SK-N-MC (cell line): ENCODE results near the gene PIP4K2C.
A peak's percentile ranks its signal among the peaks of the same experiment; 100 is the strongest.

Experiments
- DNase-seq: peaks from one replicate; pipeline ENCODE4 v3.0.0-alpha.2; 2011; ENCODE audit warnings: low read depth, low spot score
- H3K27ac ChIP-seq: fragments of 200-600 bp; sonication (generic); 2 replicates; pipeline ENCODE4 v1.5.1; 2016; ENCODE audit warnings: mixed run types
- H3K36me3 ChIP-seq: fragments of 200-600 bp; sonication (generic); 2 replicates; pipeline ENCODE4 v1.6.1; 2017; ENCODE audit warnings: antibody characterized with exemption, low read length, mixed read lengths; ENCODE audit not compliant: insufficient read depth
- H3K4me3 ChIP-seq: fragments of 200-600 bp; sonication (generic); 2 replicates; pipeline ENCODE4 v1.5.1; 2016
- H3K9ac ChIP-seq: fragments of 200-600 bp; sonication (generic); 2 replicates; pipeline ENCODE4 v1.8.0; 2017; ENCODE audit warnings: mixed run types, mixed read lengths; ENCODE audit not compliant: insufficient read length
- H3K9me3 ChIP-seq: fragments of 200-600 bp; sonication (generic); 2 replicates; pipeline ENCODE4 v1.6.1; 2017; ENCODE audit warnings: low read depth, mild to moderate bottlenecking, antibody characterized with exemption, low read length, moderate library complexity, mixed read lengths
- EZH2 ChIP-seq: fragments of 200-600 bp; sonication (generic); IDR thresholded peaks from one replicate; pipeline ENCODE4 v1.6.1; 2017; ENCODE audit warnings: antibody characterized with exemption
- FOXP2 ChIP-seq: optimal IDR thresholded peaks from 2 replicates; pipeline ENCODE3; 2011; ENCODE audit warnings: mild to moderate bottlenecking, moderate library complexity; ENCODE audit not compliant: insufficient read depth; ENCODE audit errors: extremely low read length, control extremely low read depth
- POLR2AphosphoS5 ChIP-seq: IDR thresholded peaks from 2 replicates; pipeline ENCODE4 v1.6.1; 2012; ENCODE audit warnings: mild to moderate bottlenecking, low read depth, low read length, borderline replicate concordance

The PIP4K2C gene

GRCh38 chr12:57619434-57620244, 28.6 kb downstream of the PIP4K2C start:
- Histone ChIP-seq H3K9me3 (no peaks in the 10 kb centered on the region), H3K9ac (no peak overlapping the region), H3K27ac (no peak overlapping the region), H3K36me3 (peaks cover 13% of the 10 kb centered on the region; the same call in 1 of the 2 replicates), H3K4me3 (no peak overlapping the region)
- DNase-seq: no peak
- TF ChIP-seq FOXP2 (no peak), EZH2 (no peak), POLR2AphosphoS5 (no peak)

DNA sequence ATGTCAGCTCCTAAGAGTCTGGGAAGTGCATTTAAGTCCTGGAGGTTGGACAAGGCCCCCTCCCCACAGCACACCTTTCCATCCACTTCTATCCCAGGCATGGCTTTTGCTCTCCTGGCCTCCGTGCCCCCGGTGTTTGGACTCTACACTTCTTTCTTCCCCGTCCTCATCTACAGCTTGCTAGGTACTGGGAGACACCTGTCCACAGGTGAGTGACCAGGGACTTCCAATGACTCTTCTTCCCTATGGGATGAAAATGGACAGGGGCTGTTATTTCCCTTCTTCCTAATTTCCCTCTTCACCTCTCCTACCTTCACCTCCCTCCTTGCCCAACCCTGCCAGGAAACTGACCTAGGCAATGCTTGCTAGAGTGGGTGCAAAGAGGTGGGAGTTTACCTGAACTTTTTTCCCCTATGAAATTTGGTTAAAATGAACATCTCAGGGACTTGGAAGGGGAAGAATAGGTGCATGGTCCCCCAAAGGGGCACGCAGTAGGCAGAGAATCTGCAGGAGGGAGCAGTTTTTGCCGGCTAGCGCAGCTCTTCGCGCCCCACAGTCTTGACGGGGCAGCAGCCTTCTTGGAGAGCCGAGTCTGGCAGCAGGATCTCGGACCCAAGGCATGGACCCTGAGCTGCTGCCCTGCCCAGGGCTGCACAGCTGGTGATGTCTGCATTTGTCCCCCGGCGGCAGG, 29.4 kb downstream of the PIP4K2C start:
- no peak for DNase-seq
- Histone ChIP-seq H3K36me3 (peaks cover 9% of the 10 kb centered on the region; the same call in 1 of the 2 replicates), H3K4me3 (no peak overlapping the region), H3K27ac (no peak overlapping the region), H3K9ac (no peak overlapping the region), H3K9me3 (no peaks in the 10 kb centered on the region)
- TF ChIP-seq FOXP2 (no peak), POLR2AphosphoS5 (no peak), EZH2 (no peak)

DNA sequence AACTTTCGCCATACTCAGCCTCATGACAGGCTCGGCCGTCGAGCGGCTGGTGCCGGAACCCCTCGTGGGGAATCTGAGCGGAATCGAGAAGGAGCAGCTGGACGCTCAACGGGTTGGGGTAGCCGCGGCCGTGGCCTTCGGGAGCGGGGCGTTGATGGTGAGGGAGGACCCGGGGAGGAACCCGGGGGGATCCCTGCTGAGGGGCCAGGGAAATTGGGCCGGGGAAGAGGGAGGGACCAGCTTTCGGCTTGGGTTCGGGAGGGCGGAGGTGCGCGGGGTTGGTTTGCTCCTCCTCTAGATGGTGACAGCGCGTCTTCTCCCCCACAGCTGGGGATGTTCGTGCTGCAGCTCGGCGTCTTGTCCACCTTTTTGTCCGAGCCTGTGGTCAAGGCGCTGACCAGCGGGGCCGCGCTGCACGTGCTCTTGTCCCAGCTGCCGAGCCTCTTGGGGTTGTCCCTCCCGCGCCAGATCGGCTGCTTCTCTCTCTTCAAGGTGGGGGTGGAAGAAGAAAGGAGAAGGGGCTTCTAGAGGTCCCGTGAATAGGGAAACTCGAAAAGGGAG, 30.0 kb downstream of the PIP4K2C start:
- Histone ChIP-seq H3K27ac (no peak overlapping the region), H3K9me3 (no peaks in the 10 kb centered on the region), H3K9ac (no peak overlapping the region), H3K4me3 (no peak overlapping the region), H3K36me3 (peaks cover 3% of the 10 kb centered on the region; the same call in 1 of the 2 replicates)
- DNase-seq: no peak
- TF ChIP-seq POLR2AphosphoS5: no peak
- no peak for TF ChIP-seq FOXP2
- no peak for TF ChIP-seq EZH2

DNA sequence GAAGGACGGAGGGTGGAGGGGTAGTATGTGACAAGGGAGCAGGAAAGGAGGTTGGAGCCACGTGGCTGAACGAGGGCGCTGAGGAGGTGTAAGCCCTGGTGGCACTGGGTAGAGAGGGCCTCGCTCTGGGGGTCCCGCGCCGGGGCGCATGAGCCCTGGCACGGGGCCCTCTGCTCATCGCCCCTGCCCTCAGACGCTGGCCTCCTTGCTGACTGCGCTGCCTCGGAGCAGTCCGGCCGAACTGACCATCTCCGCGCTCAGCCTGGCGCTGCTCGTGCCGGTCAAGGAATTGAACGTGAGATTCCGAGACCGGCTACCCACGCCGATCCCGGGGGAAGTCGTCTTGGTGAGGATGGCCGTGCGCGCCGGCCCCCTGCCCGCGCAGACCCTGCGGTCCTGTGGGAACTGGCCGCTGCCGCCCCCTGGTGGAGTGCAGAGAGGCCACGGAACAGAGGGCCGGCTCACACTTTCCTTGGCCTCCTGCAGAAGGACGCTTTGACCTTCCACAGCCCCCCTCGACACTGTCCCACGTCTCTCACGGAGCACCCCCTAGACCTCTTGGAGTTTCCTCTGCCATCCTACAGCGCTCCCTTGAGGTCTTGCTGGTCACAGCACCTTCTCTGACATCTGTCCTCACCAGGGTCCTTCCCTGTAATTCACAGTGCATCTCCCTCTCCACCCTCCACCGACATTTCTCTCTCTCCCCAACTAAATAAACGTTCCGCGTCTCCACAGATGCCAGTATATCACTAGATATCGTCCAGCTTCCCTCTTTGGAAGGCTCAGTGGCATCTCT, 30.7 kb downstream of the PIP4K2C start:
- no peak overlapping the region for H3K9ac ChIP-seq
- TF ChIP-seq POLR2AphosphoS5 (no peak), FOXP2 (no peak), EZH2 (no peak)
- H3K4me3 ChIP-seq: peak overlapping the region; percentile 42; the same call in 1 of the 2 replicates
- no peak overlapping the region for H3K27ac ChIP-seq
- no peaks in the 10 kb centered on the region for H3K9me3 ChIP-seq
- H3K36me3 ChIP-seq: no peaks in the 10 kb centered on the region
- DNase-seq: no peak

- Histone ChIP-seq H3K9me3 (no peaks in the 10 kb centered on the region), H3K4me3 (no peak overlapping the region), H3K27ac (no peak overlapping the region), H3K36me3 (no peaks in the 10 kb centered on the region), H3K9ac (no peak overlapping the region)
- TF ChIP-seq FOXP2 (no peak), POLR2AphosphoS5 (no peak), EZH2 (no peak)
- DNase-seq: no peak
These were observed 31.6 kb downstream of the PIP4K2C start for GRCh38 chr12:57622293-57623245.

GRCh38 chr12:57623385-57623784, 32.4 kb downstream of the PIP4K2C start:
- Histone ChIP-seq H3K36me3 (no peaks in the 10 kb centered on the region; the same call in 1 of the 2 replicates), H3K27ac (no peak overlapping the region), H3K4me3 (no peak overlapping the region), H3K9ac (no peak overlapping the region), H3K9me3 (no peaks in the 10 kb centered on the region)
- TF ChIP-seq EZH2 (no peak), FOXP2 (no peak), POLR2AphosphoS5 (no peak)
- DNase-seq: no peak

DNA sequence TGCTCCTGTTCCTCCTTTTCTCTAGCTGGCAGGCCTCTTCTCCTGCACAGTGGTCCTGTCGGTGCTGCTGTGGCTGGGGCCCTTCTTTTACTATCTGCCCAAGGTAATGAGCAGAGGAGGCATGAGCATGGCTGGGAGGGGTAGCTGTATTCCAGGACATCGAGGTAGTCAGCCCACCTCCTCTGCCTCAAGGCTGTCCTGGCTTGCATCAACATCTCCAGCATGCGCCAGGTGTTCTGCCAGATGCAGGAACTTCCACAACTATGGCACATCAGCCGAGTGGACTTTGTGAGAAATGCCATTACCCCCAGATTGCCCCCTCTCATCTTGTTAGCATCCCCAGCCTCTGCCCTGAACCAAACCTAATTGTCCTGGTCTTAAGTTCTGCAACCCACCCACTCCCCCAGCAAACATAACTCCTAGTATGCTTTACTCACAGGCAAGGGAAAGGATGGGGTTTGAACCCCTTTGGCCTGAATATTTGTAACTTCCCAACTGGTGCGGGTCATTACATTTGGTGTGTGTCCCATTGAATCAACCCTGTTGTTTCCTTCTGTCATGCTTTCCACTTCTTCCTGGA, 32.9 kb downstream of the PIP4K2C start:
- Histone ChIP-seq H3K27ac (no peak overlapping the region), H3K36me3 (no peaks in the 10 kb centered on the region; the same call in 1 of the 2 replicates), H3K4me3 (no peak overlapping the region), H3K9me3 (no peaks in the 10 kb centered on the region), H3K9ac (no peak overlapping the region)
- no peak for DNase-seq
- no peak for TF ChIP-seq POLR2AphosphoS5
- no peak for TF ChIP-seq EZH2
- no peak for TF ChIP-seq FOXP2
